H1 (cell line): Measurements from ENCODE around the gene PRRT1. TPM values are rescaled to one million over a fixed set of nuclear protein-coding genes. Genes with fewer than 3 reads are reported as not detected.

Experiments
- FOSL1 ChIP-seq: IDR thresholded peaks from 2 replicates; pipeline ENCODE4 v1.6.1; 2011; ENCODE audit warnings: mild to moderate bottlenecking, low read depth, low read length, moderate library complexity; ENCODE audit not compliant: insufficient read depth
- GTF2F1 ChIP-seq: IDR thresholded peaks from 2 replicates; pipeline ENCODE4 v1.6.1; 2012; ENCODE audit warnings: low read depth, low read length, improper control_type of control experiment, borderline replicate concordance
- JUN ChIP-seq: IDR thresholded peaks from 2 replicates; pipeline ENCODE4 v1.6.1; 2011; ENCODE audit warnings: low read depth, mild to moderate bottlenecking, improper control_type of control experiment, low read length
- RBBP5 ChIP-seq: IDR thresholded peaks from 2 replicates; pipeline ENCODE4 v1.7.1; 2012; ENCODE audit warnings: low read depth, mild to moderate bottlenecking, inconsistent platforms, low read length, moderate library complexity, borderline replicate concordance
- SIN3A ChIP-seq, 2 experiments: IDR thresholded peaks in 1 of 2; conservative IDR thresholded peaks in 1 of 2; 2 replicates each; pipeline ENCODE4 v1.6.1; 2011 to 2012; ENCODE audit warnings: low read length in 2 of 2, improper control_type of control experiment in 1 of 2, low read depth in 1 of 2, mild to moderate bottlenecking in 1 of 2
- TEAD4 ChIP-seq: IDR thresholded peaks from 2 replicates; pipeline ENCODE4 v1.6.1; 2012; ENCODE audit warnings: low read depth, low read length, inconsistent platforms, mixed read lengths
- polyA plus RNA-seq, 7 experiments: library from polyadenylated mRNA; depleted of rRNA in 3 of 7; stranded (reverse) in 5 of 7; unstranded in 2 of 7; fragments of >200 nt in 5 of 7; fragments of 200-250 nt in 2 of 7; gene quantifications; 1 replicate in 5 of 7; 2 replicates in 1 of 7; 4 replicates in 1 of 7; pipeline versions ENCODE4 v1.2.1 to v1.2.3, GENCODE V29; 2011 to 2013; ENCODE audit warnings: missing spikeins in 2 of 7, mixed read lengths in 2 of 7
- total RNA-seq: library from RNA; stranded (reverse); fragmentation: NEBNext Ultra II Directional; extraction: Animal tissue kit (Norgen Biotek cat#: 25700); gene quantifications from 2 replicates; pipeline ENCODE4 v1.2.1, GENCODE V29; 2021

Gene PRRT1
- total and polyA plus RNA-seq, 2 of the 8 experiments (the other 6 are each of a cell fraction or from before 2014, with no cell fraction given), result 0.71 to 2.8 TPM

DNA sequence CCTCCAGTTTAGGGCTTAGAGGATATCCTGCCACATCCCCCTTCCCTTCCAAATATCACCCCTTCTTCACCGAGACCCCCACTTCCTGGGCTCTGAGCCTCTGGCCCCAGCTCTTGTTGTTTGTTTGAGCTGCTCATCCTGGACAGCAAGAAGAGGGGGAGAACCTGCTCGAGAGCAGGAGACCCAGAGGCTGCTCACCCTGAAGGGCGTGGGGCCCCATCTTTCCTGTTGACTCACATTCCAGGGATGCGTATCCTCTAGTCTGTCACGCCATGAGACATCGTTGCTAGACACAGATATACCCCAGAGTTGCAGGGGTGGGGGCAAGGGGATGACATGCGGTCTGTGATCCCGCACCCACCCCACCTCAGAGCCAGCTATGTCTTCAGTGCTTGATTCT is 36.9 kb downstream of the PRRT1 start (continued):
- TF ChIP-seq TEAD4 (no peak), JUN (no peak), RBBP5 (no peak), GTF2F1 (no peak), SIN3A (conservative IDR thresholded peaks at IDR 0.05 in 1 of 2, IDR thresholded peaks at IDR 0.05 in 1 of 2; ENCODE audit: low read depth in 1 of 2, low read length in 2 of 2) (no peak), FOSL1 (no peak)
